NCI-H69 (cell line): ENCODE measurements around the gene CCIN.
"Not testable (repeated sequence)": the region's sequence is repeated elsewhere in the genome, so short reads cannot be mapped to it uniquely, and the experiment has no call there.

ENCODE experiments used
- DNase-seq: peaks from one replicate; lab custom pipeline; 2025; lab: John Stamatoyannopoulos, UW

CCIN gene

DNA sequence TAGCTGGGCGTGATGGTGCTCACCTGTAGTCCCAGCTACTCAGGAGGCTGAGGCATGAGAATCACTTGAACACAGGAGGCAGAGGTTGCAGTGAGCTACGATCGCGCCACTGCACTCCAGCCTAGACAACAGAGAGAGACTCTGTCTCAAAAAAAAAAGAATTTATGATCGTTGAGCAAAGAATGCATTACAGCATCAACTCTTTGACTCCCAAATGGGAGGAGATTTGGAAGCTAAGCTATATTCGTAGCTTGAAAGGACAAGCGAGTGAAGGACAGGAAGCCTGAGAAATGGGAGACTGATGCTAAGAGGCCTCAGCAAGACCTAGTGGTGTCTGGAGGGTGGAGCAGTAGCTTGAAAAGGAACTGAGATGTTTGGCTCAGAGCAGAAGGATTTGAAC, 10.3 kb upstream of the CCIN start:
- DNase-seq = no peak

DNA sequence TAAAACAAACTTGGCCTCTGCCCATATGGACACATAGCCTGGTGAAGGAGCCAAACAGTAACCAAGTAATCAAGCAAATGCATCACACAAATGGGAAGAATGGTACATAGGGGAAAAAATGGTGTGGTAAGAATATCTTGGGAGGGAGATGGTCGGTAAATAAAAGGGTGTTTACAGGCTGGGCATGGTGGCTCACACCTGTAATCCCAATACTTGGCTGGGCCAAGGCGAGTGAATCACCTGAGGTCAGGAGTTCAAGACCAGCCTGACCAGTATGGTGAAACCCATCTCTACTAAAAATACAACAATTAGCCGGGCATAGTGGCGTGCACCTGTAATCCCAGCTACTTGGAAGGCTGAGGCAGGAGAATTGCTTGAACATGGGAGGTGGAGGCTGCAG, 9.7 kb upstream of the CCIN start:
- not testable (repeated sequence) for DNase-seq

DNA sequence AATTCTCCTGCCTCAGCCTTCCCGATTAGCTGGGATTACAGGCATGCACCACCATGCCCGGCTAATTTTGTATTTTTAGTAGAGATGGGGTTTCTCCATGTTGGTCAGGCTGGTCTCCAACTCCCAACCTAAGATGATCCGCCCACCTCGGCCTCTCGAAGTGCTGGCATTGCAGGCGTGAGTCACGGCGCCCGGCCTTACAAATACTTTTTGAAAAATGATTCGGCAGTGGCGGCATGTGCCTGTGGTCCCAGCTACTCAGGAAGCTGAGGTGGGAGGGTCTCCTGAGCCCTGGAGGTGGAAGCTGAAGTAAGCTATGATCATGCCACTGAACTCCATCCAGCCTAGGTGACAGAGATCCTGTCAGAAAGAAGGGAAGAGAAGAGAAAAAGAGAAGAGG, 9.1 kb upstream of the CCIN start:
- not testable (repeated sequence) for DNase-seq

DNA sequence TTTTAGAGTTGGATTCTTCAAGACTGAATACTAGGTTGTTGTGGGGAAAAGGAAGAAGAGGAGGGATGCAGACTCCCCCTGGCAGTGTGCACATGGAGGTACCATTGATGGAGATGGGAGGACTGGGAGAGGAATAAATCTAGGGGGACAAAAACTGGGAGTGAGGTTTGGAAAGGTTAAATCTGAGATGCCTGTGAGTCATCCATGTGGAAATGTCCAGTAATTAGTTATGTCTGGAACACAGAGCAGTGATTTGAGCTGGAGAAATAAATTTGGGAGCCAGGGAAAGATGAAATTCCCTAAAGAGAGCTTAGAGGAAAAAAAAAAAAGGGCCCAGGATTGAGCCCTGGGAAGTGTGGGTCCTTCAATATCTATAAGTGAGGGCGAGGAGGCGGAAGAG, 8.0 kb upstream of the CCIN start:
- DNase-seq = no peak

DNA sequence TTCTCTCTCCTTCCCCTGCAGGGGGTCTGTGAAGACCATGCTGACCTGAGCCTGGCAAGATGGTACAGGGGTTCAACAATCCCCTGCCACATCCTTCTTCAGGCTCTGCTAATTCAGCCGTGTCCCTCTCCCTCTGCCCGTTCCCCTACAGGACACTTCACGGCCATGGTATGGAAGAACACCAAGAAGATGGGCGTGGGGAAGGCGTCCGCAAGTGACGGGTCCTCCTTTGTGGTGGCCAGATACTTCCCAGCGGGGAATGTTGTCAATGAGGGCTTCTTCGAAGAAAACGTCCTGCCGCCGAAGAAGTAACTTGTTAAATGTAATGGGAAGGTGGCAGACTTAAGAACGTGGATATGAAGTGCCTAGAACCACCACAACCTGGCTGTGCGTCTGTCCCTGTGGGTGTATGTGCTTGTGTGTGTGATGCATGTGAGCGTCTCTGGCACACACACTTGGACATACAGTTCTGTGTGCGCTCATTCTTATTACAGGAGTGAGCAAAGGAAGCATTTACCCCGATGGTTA, 6.9 kb upstream of the CCIN start:
- no peak for DNase-seq

DNA sequence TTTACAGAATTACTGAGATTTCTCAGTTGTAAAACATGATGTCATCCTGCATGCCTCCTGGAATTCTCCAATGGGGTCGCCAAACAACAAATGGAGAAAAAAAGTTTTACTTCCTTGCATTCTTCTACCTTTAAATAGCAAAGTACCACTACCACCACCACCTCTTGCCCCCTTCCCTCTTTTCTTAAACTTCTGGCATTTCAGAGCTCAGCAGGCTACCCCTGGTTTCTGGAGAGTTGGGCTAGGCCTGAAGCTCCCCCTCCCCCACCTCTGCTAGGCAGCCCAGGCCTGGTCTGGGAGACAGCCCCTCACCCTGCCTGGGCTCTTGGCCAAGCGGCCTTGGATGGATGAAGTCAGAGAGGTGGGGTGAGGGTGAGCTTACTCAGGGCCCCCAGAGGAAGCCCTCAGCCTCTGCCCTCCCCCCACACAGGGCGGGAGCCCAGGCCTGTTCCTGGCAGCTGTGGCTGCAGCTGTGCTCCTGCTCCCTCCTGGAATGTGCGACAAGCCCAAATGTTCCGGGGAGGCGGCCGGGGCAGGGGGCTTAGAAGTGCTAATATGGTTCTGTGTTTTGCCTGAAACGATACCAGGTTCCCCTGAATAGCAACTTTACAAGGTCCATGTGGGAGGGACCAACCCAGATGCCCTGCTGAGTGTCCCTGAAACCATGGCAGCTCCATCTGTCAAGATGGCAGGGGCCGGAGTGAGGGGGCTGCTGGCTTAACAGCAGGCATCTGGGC, 6.0 kb upstream of the CCIN start:
- peak; percentile 25 for DNase-seq

- DNase-seq = no peak
Observed at GRCh38 chr9:36163786-36164170, 5.4 kb upstream of the CCIN start.

DNA sequence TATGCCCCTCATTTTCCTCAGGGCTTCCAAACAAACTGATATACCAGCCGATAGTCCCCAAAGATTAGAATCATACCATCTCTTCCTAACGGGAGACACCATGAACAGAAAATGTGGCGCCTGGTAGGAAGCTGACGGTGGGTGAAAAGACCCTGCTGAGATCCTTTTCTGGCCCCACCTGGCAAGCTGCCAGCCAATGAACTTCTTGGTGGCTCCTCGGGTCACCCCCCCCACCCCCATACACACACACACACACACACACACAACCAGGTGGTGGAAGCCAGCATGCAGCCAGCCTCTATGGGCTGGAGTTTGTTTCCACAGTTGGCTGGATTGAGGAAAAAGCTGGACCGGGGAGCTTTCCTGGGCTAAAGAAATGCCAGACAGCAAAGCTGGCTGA, 4.8 kb upstream of the CCIN start:
- DNase-seq = peak; percentile 14

- DNase-seq = no peak
Observed at GRCh38 chr9:36164989-36165388, 4.2 kb upstream of the CCIN start.

DNA sequence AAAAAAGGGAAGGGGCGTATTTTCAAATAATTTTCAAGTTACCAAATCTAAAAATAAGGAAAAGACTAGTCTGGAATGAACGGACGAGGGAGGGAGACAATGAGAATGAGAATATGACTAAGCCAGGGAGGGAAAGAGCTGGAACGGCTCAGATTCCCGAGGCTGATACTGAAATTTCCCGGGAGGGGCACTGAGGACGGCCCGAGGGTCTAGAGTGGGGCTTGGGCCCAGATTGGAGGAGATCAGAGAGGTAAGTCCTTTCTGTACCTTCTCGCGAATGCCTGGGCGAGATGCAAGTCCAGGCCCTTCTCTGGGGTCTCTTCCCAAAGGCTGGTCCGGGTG, 3.4 kb upstream of the CCIN start:
- DNase-seq = no peak

GRCh38 chr9:36166168-36166927, 2.8 kb upstream of the CCIN start:
- peak; percentile 82 for DNase-seq

- no peak for DNase-seq
Observed at GRCh38 chr9:36169708-36170107, 520 bp downstream of the CCIN start.

GRCh38 chr9:36170531-36170930, 1.3 kb downstream of the CCIN start:
- DNase-seq = no peak

DNA sequence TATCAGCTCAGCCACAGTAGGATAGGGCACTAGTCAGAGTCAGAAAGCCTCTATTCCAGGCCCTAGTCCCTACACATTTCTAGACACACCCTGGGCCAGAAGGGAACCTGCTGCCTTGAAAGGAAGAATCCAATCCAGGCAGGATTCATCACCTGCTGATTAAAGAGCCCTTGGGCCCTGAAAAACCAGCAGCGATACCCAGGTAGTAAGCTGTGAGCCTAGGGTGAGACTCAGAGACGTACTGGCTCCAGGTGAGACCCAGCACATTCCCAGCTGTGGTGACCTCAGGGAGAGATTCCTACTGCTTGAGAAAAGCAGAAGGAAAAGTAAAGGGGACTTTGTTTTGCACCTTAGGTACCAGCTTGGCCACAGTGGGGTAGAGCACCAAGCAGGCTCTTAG, 4.7 kb downstream of the CCIN start:
- no peak for DNase-seq

- DNase-seq = no peak
Observed at GRCh38 chr9:36174271-36174670, 5.1 kb downstream of the CCIN start.

- no peak for DNase-seq
Observed at GRCh38 chr9:36174731-36175130, 5.5 kb downstream of the CCIN start.

DNA sequence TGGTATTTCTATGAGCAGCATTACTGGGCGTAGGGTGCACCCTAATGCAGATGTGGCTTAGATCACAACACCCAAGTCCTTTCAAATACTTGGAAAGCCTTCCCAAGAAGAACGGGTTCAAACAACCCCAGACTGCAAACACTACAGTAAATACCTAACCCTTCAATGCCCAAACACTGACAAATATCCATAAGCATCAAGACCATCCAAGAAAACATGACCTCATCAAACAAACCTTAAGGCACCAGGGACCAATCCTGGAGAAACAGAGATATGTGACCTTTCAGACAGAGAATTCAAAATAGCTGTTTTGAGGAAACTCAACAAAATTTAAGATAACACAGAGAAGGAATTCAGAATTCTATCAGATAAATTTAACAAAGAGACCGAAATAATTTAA, 6.0 kb downstream of the CCIN start:
- DNase-seq = not testable (repeated sequence)

GRCh38 chr9:36176496-36176895, 7.3 kb downstream of the CCIN start:
- not testable (repeated sequence) for DNase-seq

GRCh38 chr9:36177571-36177970, 8.4 kb downstream of the CCIN start:
- no peak for DNase-seq

DNA sequence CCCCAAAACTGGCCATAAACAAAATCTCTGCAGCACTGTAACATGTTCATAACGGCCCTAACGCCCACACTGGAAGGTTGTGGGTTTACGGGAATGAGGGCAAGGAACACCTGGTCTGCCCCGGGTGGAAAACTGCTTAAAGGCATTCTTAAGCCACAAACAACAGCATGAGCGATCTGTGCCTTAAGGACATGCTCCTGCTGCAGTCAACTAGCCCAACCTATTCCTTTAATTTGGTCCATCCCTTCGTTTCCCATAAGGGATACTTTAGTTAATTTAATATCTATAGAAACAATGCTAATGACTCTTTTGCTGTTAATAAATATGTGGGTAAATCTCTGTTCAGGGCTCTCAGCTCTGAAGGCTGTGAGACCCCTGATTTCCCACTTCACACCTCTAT, 11.1 kb downstream of the CCIN start:
- DNase-seq = not testable (repeated sequence)

- no peak for DNase-seq
Observed at GRCh38 chr9:36187414-36187813, 18.2 kb downstream of the CCIN start.

GRCh38 chr9:36188212-36188611, 19.0 kb downstream of the CCIN start:
- no peak for DNase-seq

GRCh38 chr9:36189976-36190375, 20.8 kb downstream of the CCIN start:
- peak; percentile 50 for DNase-seq
